T1000 (cell line): ENCODE measurements around the gene DOCK3.
A peak's percentile ranks its signal among the peaks of the same experiment; 100 is the strongest.
"Not testable (repeated sequence)": the region's sequence is repeated elsewhere in the genome, so short reads cannot be mapped to it uniquely, and the experiment has no call there.

ENCODE experiments used
- DNase-seq: peaks from one replicate; lab custom pipeline; 2025; ENCODE audit warnings: mixed read lengths; lab: John Stamatoyannopoulos, UW

The DOCK3 gene

GRCh38 chr3:50982540-50983325 is 308.0 kb downstream of the DOCK3 start:
- DNase-seq, result no peak

- DNase-seq, result no peak
These were observed 309.2 kb downstream of the DOCK3 start for GRCh38 chr3:50983887-50984286.

- no peak for DNase-seq
These were observed 311.2 kb downstream of the DOCK3 start for GRCh38 chr3:50985893-50986292.

- DNase-seq, result no peak
These were observed 312.0 kb downstream of the DOCK3 start for GRCh38 chr3:50986726-50987125.

GRCh38 chr3:50994537-50994936 is 319.8 kb downstream of the DOCK3 start:
- DNase-seq, result no peak

- DNase-seq, result no peak
These were observed 320.5 kb downstream of the DOCK3 start for GRCh38 chr3:50995085-50995824.

DNA sequence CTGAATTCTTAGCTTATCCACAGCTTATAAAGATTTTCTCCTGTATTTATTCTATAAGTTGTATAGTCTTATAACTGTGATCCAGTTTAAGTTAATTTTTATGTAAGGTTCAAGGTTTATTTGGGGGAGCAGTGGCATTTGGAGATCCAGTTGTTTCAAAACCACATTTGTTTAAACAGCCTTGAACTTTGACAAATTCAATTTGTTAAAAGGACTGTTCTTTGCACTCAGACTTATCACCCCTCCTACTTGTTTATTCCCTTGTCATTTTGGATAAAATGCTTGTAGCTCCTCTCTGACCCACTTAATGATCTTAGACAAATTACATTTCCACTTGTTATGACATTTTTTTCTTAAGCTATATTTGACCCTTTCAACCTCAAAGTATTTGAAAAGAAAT is 327.8 kb downstream of the DOCK3 start:
- no peak for DNase-seq

- DNase-seq, result no peak
These were observed 329.5 kb downstream of the DOCK3 start for GRCh38 chr3:51004235-51004634.

DNA sequence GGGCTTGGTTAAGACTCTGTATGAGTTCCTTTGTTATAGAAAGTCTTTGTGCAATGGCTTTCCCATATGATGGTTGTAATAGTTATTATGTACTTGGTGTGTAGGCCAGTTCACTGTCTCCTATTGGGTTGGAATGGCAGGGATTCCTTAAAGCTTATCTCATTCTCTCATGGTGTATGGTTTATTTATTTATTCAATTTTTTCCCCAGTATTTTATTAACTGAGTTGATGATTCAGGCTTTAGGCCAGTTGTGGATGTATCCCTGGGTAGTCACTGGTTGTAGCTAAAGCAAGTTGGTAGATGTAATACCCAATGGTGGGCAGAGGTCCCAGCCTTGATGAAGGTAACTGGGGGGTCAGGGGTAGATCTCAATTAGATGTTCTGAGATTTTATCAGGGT is 349.4 kb downstream of the DOCK3 start:
- no peak for DNase-seq

DNA sequence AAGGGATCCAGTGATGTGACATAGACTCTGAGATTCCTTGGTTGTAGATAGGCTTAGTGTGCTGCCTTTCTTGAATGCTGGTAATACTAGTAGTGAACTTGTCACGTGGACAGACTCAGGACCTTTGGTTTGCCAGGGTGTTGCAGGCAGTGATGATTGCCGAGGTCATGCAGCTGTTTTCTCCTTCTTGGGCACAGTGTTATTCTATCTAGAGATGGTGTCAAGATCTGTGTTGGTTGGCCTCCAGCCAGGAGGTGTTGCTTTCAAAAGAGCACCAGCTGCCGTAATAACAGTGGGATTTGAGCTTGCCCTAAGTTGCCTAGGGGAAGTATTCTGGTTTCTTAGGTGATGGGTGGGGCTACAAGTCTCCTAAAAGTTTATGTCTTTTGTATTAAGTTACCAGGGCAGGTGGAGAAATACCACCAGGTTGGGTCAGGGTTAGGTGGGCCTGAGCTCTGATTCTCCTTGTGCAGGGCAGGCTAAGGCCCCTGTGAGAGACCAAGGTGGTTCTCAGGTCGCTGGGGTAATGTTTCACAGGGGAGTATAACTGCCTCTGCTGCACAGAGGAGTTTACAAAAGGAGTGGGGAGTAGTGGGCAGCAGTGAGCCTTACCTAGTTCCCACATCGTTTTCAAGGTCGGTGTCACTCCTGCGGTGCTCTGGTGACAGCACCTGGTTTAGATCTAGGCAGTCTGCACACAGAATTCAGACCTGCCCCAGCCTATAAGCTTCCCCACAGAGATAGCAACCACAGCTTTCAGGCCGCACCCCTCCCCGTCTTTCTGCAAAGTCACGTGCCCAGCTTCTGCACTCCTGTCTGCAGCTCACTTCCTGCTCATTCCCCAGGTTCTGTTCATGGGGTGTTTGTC is 350.3 kb downstream of the DOCK3 start:
- DNase-seq, result peak; percentile 14

- DNase-seq, result no peak
These were observed 356.9 kb downstream of the DOCK3 start for GRCh38 chr3:51031666-51032065.

DNA sequence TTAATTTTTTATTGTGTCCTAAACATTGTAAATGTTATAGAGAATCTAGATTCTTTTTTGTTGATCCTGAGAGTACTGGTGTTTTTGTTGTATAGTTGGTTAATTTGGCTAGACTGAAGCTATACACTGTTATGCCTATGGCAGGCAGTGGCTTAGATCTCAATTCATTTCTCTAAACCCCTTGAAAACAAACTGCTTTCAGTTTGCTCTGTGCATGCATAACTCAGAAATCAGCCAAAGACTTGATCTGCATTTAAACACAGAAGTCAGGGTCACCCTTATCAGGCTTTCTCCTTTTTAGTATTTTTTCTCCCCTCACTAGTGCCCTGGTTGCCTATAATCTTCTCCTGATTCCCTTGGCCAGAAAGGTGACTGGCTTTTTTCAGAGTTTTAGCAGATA is 360.9 kb downstream of the DOCK3 start:
- DNase-seq, result no peak

DNA sequence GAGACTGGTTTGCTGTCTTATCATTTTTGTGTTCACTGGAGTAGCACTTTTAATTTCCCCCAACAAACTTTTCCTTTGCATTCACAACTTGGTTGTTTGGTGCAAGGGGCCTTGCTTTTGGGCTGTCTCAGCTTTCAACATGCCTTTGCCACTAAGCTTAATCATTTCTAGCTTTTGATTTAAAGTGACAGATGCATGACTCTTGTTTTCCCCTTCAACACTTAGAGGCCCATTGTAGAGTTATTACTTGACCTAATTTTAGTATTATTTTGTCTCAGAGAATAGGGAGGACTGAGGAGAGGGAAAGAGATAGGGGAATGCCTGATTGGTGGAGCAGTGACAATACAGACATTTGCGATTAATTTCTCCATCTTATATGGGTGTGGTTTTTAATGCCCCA is 370.3 kb downstream of the DOCK3 start:
- no peak for DNase-seq

DNA sequence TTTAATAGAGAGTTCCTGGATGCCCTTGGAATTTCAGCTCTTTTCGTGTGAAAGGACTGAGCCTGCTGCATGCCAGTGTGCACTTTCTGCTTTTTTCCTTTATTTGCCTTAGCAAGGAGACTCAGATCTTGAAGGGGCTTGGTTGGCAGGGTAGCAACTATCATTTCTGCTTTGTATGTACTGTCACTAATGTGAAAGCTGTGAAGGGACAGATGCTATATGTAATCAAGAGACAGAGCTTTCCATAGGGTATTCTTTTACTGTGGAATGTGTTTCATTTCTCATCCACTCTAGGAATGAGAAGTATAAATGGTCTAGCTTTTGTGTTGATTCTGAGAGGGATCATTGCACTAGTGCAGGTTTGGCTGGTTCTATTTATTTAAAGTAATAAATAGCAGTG is 377.8 kb downstream of the DOCK3 start:
- DNase-seq, result no peak

GRCh38 chr3:51057121-51057520 is 382.4 kb downstream of the DOCK3 start:
- DNase-seq, result no peak

GRCh38 chr3:51063053-51063452 is 388.3 kb downstream of the DOCK3 start:
- no peak for DNase-seq

DNA sequence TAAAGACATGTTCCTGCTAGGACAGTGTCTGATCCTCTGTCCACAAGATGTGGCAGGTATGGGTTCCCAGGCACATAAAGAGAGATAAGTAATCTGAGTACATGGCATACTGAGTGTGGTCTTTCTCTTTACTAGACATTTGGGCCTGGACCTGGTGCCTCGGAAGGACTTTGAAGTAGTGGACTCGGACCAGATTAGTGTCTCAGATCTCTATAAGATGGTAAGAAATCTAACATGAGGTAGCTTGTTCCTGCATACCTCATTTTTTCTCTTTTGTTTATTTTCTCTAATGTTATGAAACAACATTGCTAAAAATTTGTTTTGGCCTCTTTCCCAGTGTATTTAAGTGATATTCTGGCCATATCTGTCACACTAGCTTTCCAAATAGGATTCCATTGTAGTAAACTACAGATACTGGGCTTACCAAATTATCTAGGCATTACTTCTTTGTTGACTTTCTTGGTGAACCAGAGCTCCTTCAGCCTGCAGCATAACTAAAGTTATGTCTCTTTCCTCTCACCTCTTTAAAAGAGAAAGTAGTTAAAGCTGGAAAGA is 400.6 kb downstream of the DOCK3 start:
- DNase-seq, result no peak

DNA sequence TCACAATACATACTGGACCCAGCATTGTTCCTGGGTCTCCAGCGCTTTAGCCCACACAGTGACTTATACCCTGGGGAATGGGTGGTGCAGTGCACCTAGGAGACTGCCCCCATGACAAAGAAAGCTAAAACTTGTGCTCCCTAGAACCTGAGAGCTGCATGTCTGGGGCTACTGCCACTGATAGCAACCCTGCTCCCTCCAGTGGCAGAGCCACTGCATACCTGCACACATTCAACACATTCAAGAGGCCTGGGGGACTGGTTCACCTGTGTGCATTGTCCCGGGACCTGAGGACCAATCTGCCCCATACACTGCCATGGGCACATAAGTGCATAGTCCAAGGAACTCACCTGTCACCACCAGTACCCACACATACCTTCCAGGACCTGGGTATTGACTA is 407.6 kb downstream of the DOCK3 start:
- no peak for DNase-seq

- DNase-seq, result no peak
These were observed 408.8 kb downstream of the DOCK3 start for GRCh38 chr3:51083490-51083889.

GRCh38 chr3:51092141-51092540 is 417.4 kb downstream of the DOCK3 start:
- not testable (repeated sequence) for DNase-seq

GRCh38 chr3:51094838-51095237 is 420.1 kb downstream of the DOCK3 start:
- not testable (repeated sequence) for DNase-seq
